ENCODE results near the gene SVEP1.

DNA sequence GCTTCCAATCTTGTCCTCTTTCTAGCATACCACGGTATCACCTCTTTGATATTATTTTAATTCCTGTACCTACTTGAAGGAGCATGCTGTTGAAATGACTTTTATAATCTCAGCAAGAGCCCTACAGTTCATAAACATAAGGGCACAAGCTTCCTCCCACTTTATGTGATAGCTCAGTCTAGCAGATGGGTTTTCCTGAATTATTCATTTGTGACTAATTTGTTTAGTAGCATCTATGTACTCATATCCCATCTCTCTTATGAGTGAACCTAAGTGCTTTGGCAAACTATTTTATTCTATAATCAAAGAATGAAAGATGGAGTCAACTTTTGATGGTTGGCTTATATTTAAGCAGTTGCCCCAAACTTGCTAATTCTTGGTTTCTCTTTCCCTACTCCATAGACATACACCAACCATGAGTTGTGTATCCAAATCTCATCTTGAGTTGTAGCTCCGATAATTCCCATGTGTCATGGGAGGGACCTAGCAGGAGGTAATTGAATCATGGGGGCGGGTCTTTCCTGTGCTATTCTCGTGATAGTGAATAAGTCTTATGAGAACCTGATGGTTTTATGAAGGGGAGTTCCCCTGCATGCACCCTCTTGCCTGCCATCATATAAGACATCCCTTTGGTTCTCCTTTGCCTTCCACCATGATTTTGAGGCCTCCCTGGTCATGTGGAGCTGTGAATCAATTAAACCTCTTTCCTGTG lies 259.6 kb downstream of the SVEP1 start:
- TF ChIP-seq, protein P1, sequence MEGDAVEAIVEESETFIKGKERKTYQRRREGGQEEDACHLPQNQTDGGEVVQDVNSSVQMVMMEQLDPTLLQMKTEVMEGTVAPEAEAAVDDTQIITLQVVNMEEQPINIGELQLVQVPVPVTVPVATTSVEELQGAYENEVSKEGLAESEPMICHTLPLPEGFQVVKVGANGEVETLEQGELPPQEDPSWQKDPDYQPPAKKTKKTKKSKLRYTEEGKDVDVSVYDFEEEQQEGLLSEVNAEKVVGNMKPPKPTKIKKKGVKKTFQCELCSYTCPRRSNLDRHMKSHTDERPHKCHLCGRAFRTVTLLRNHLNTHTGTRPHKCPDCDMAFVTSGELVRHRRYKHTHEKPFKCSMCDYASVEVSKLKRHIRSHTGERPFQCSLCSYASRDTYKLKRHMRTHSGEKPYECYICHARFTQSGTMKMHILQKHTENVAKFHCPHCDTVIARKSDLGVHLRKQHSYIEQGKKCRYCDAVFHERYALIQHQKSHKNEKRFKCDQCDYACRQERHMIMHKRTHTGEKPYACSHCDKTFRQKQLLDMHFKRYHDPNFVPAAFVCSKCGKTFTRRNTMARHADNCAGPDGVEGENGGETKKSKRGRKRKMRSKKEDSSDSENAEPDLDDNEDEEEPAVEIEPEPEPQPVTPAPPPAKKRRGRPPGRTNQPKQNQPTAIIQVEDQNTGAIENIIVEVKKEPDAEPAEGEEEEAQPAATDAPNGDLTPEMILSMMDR (IDR thresholded peaks at IDR 0.05; ENCODE audit: low read depth, low read length, poor library complexity, severe bottlenecking): no peak
- no peak for TF ChIP-seq EZH2phosphoT487 (IDR thresholded peaks at IDR 0.05; ENCODE audit: borderline replicate concordance, low read length)

Measured in DOHH2 (cell line).